ENCODE data around the gene ACAD11. TPM values are rescaled to one million over a fixed set of nuclear protein-coding genes. Genes with fewer than 3 reads are reported as not detected.

The ACAD11 gene
- polyA plus RNA-seq, 4 donors: 4.9 to 55.0 (median 42.2) TPM

GRCh38 chr3:132553826-132554225 is 105.8 kb downstream of the ACAD11 start:
- Histone ChIP-seq H3K27ac (ENCODE audit: low read depth in 1 of 3, low read length in 2 of 3) (no peak overlapping the region), H3K27me3 (ENCODE audit: control insufficient read depth in 3 of 3, insufficient read depth in 3 of 3, low read length in 3 of 3) (no peaks in the 10 kb centered on the region), H3K4me3 (ENCODE audit: low read depth in 1 of 3, low read length in 3 of 3) (no peak overlapping the region), H3K4me1 (ENCODE audit: control insufficient read depth in 3 of 3, insufficient read depth in 2 of 3, low read depth in 1 of 3, low read length in 2 of 3) (peaks cover 0 to 3% (median 0%) of the 10 kb centered on the region in 3 donors), H3K9me3 (ENCODE audit: control insufficient read depth in 2 of 2, insufficient read depth in 1 of 2, low read depth in 1 of 2, low read length in 1 of 2) (no peaks in the 10 kb centered on the region), H3K36me3 (ENCODE audit: control insufficient read depth in 3 of 3, insufficient read depth in 2 of 3, low read depth in 1 of 3, low read length in 3 of 3) (peaks cover 0 to 12% (median 5%) of the 10 kb centered on the region in 3 donors)
- DNase-seq: no peak
- no peak for FAIRE-seq
- WGBS, 3 donors: 80 to 90% (median 85%) methylated on average over 6 of the region's 6 CpGs

DNA sequence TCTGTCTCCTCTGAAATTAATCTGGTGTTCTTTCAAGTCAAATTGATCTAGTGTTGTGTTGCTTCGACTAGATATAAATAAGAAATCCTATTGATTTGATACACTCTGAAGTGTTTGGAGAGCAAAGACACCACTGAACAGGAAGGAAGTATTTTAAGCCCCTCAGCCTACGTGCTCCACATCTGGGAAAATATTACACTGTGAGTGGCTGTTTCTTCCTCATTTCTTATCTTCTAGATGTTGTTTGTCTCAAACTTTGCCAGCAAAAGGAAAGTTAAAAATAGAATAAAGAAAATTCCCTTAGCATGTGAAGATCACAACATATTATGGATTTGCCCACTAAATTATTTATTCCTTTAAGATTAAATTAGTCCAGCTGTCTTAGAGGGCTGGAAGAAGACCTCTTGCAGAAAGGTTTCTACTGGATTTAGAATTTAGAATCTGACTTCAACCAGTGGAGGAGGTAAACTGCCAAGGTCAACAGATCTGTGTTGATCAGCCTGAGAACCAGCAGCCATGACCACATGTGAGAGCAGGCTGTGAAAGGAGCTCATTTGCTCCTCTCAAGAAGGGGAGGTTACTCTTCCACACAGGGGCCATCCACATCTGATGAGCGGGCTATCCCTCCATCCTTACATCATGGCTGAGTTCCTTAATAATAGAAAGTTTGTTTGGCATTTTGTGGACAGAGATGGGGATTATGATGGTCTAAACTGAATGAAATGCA is 108.9 kb downstream of the ACAD11 start:
- Histone ChIP-seq H3K4me3 (ENCODE audit: low read depth in 1 of 3, low read length in 3 of 3) (no peak overlapping the region), H3K4me1 (ENCODE audit: control insufficient read depth in 3 of 3, insufficient read depth in 2 of 3, low read depth in 1 of 3, low read length in 2 of 3) (peaks cover 0 to 3% (median 0%) of the 10 kb centered on the region in 3 donors), H3K9me3 (ENCODE audit: control insufficient read depth in 2 of 2, insufficient read depth in 1 of 2, low read depth in 1 of 2, low read length in 1 of 2) (peaks cover 0 to 6% of the 10 kb centered on the region in 2 donors), H3K36me3 (ENCODE audit: control insufficient read depth in 3 of 3, insufficient read depth in 2 of 3, low read depth in 1 of 3, low read length in 3 of 3) (peaks cover 0 to 2% (median 0%) of the 10 kb centered on the region in 3 donors), H3K27ac (ENCODE audit: low read depth in 1 of 3, low read length in 2 of 3) (no peak overlapping the region), H3K27me3 (ENCODE audit: control insufficient read depth in 3 of 3, insufficient read depth in 3 of 3, low read length in 3 of 3) (no peaks in the 10 kb centered on the region)
- DNase-seq (no peak), FAIRE-seq (no peak)
- WGBS, 3 donors: 65 to 73% (median 70%) methylated on average over 3 of the region's 3 CpGs

GRCh38 chr3:132549890-132550578 is 109.6 kb downstream of the ACAD11 start:
- FAIRE-seq (no peak), DNase-seq (no peak)
- no peak overlapping the region for H3K27ac ChIP-seq (ENCODE audit: low read depth in 1 of 3, low read length in 2 of 3)
- no peaks in the 10 kb centered on the region for H3K27me3 ChIP-seq (ENCODE audit: control insufficient read depth in 3 of 3, insufficient read depth in 3 of 3, low read length in 3 of 3)
- peaks cover 0 to 3% (median 0%) of the 10 kb centered on the region in 3 donors for H3K4me1 ChIP-seq (ENCODE audit: control insufficient read depth in 3 of 3, insufficient read depth in 2 of 3, low read depth in 1 of 3, low read length in 2 of 3)
- H3K9me3 ChIP-seq (ENCODE audit: control insufficient read depth in 2 of 2, insufficient read depth in 1 of 2, low read depth in 1 of 2, low read length in 1 of 2): peaks cover 0 to 6% of the 10 kb centered on the region in 2 donors
- no peaks in the 10 kb centered on the region for H3K36me3 ChIP-seq (ENCODE audit: control insufficient read depth in 3 of 3, insufficient read depth in 2 of 3, low read depth in 1 of 3, low read length in 3 of 3)
- H3K4me3 ChIP-seq (ENCODE audit: low read depth in 1 of 3, low read length in 3 of 3): no peak overlapping the region

DNA sequence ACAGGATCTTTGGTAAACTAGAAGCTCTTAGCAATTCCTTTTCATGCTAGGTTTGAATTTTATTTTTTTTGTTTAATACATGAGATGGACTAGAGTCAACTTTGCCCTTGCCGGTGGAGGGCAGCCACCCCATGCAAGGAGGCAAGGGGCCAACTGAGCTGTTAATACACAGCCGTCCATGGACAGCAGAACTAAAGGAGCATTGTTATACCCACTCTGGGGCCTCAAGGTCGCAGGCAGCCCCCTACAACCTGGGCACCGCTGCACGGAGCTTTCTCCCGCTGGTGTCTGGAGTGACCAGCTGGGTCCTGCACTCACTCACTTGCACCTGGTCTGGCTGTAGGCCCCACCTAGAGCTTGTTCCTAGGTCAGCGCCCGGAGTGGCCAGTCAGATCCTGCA is 110.4 kb downstream of the ACAD11 start:
- no peak overlapping the region for H3K27ac ChIP-seq (ENCODE audit: low read depth in 1 of 3, low read length in 2 of 3)
- H3K9me3 ChIP-seq (ENCODE audit: control insufficient read depth in 2 of 2, insufficient read depth in 1 of 2, low read depth in 1 of 2, low read length in 1 of 2): peaks cover 0 to 6% of the 10 kb centered on the region in 2 donors
- FAIRE-seq: no peak
- no peak overlapping the region for H3K4me3 ChIP-seq (ENCODE audit: low read depth in 1 of 3, low read length in 3 of 3)
- no peak for DNase-seq
- no peaks in the 10 kb centered on the region for H3K27me3 ChIP-seq (ENCODE audit: control insufficient read depth in 3 of 3, insufficient read depth in 3 of 3, low read length in 3 of 3)
- H3K36me3 ChIP-seq (ENCODE audit: control insufficient read depth in 3 of 3, insufficient read depth in 2 of 3, low read depth in 1 of 3, low read length in 3 of 3): no peaks in the 10 kb centered on the region
- WGBS, 3 donors: 86 to 94% (median 92%) methylated on average over 8 of the region's 8 CpGs
- H3K4me1 ChIP-seq (ENCODE audit: control insufficient read depth in 3 of 3, insufficient read depth in 2 of 3, low read depth in 1 of 3, low read length in 2 of 3): peaks cover 0 to 3% (median 0%) of the 10 kb centered on the region in 3 donors

DNA sequence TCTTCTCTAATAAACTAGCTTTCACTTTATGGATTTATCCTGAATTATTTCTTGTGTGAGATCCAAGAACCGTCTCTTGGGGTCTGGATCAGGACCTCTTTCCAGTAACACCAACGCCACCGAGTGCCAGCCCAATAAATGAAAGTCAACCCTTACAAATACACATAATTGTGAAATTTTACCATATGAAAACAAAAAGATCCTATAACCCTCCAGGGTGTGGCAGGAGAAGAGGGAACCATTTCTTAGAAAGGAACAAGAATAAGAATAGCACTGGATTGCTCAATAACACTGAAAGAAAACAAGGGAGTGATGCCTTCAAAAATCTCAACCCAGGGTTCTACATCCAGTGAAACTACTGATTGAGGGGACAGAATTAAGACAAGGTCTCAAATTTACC is 114.1 kb downstream of the ACAD11 start:
- FAIRE-seq: no peak
- Histone ChIP-seq H3K27ac (ENCODE audit: low read depth in 1 of 3, low read length in 2 of 3) (no peak overlapping the region), H3K4me3 (ENCODE audit: low read depth in 1 of 3, low read length in 3 of 3) (no peak overlapping the region), H3K4me1 (ENCODE audit: control insufficient read depth in 3 of 3, insufficient read depth in 2 of 3, low read depth in 1 of 3, low read length in 2 of 3) (peaks cover 0 to 3% (median 0%) of the 10 kb centered on the region in 3 donors), H3K9me3 (ENCODE audit: control insufficient read depth in 2 of 2, insufficient read depth in 1 of 2, low read depth in 1 of 2, low read length in 1 of 2) (peaks cover 0 to 6% of the 10 kb centered on the region in 2 donors), H3K27me3 (ENCODE audit: control insufficient read depth in 3 of 3, insufficient read depth in 3 of 3, low read length in 3 of 3) (no peaks in the 10 kb centered on the region), H3K36me3 (ENCODE audit: control insufficient read depth in 3 of 3, insufficient read depth in 2 of 3, low read depth in 1 of 3, low read length in 3 of 3) (peaks cover 0 to 8% (median 1%) of the 10 kb centered on the region in 3 donors)
- WGBS, 3 donors: 83 to 94% (median 89%) methylated on average over 3 of the region's 3 CpGs
- DNase-seq: no peak

DNA sequence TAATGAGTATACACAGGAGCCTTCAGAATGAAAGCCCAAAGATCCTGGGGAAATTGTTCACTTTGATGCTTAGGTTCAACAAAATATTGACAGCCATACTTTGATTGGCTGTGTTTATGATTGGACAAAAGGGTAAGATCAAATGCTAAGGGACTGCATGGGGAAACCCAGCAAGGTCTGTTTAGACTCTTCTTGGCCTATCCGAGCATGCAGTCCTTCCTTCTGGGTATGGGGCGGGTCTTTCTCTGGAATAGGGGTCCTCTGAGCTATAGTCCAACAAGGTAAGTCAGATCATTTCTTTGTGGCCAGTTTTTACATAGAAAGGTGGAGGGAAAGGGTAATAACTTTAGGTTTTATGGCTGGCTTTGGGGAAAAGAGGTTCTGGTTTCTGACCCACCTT is 115.5 kb downstream of the ACAD11 start:
- FAIRE-seq (no peak), DNase-seq (no peak)
- H3K27me3 ChIP-seq (ENCODE audit: control insufficient read depth in 3 of 3, insufficient read depth in 3 of 3, low read length in 3 of 3): no peaks in the 10 kb centered on the region
- H3K36me3 ChIP-seq (ENCODE audit: control insufficient read depth in 3 of 3, insufficient read depth in 2 of 3, low read depth in 1 of 3, low read length in 3 of 3): peaks cover 0 to 13% (median 7%) of the 10 kb centered on the region in 3 donors
- H3K27ac ChIP-seq (ENCODE audit: low read depth in 1 of 3, low read length in 2 of 3): no peak overlapping the region
- WGBS, 3 donors: 89 to 98% (median 92%) methylated on average over 2 of the region's 2 CpGs
- H3K9me3 ChIP-seq (ENCODE audit: control insufficient read depth in 2 of 2, insufficient read depth in 1 of 2, low read depth in 1 of 2, low read length in 1 of 2): peaks cover 0 to 6% of the 10 kb centered on the region in 2 donors
- no peaks in the 10 kb centered on the region for H3K4me1 ChIP-seq (ENCODE audit: control insufficient read depth in 3 of 3, insufficient read depth in 2 of 3, low read depth in 1 of 3, low read length in 2 of 3)
- H3K4me3 ChIP-seq (ENCODE audit: low read depth in 1 of 3, low read length in 3 of 3): no peak overlapping the region

DNA sequence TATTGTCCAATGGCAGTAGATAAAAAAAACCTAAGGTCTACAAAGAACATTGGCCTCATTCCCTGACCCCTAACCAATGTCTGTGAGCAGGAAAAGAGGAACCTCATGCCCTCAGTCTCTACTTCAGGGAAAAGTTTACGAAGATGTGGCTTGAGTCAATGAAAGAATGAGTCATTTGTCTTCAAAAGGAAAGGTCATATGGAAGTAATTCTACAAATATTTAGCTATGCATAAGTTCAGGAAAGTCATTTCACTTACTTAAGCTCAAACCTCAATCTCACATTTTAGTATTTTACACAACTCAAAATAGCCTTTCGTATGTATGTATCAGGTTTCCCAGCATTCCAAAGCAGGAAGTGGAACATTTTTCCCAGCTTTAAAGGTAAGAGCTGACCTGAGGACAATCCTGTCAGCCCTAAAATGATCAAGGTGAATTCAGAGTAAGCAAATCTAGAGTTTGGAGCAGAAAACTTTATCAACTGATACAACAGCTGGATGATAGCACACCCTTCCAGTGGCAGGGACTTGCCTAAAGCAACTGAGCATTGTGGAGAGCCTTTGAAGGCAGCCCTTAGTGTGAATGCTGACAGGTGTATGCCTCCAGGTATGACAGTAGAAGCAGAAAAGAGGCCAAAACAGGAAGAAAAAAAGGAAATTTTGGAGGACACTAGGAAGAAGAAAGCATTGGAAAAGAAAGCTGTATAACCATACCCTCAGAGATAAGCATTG is 116.4 kb downstream of the ACAD11 start:
- Histone ChIP-seq H3K27me3 (ENCODE audit: control insufficient read depth in 3 of 3, insufficient read depth in 3 of 3, low read length in 3 of 3) (no peaks in the 10 kb centered on the region), H3K9me3 (ENCODE audit: control insufficient read depth in 2 of 2, insufficient read depth in 1 of 2, low read depth in 1 of 2, low read length in 1 of 2) (peaks cover 0 to 6% of the 10 kb centered on the region in 2 donors), H3K27ac (ENCODE audit: low read depth in 1 of 3, low read length in 2 of 3) (peak overlapping the region in 1 of 3 donors; percentile 7), H3K36me3 (ENCODE audit: control insufficient read depth in 3 of 3, insufficient read depth in 2 of 3, low read depth in 1 of 3, low read length in 3 of 3) (peaks cover 0 to 13% (median 7%) of the 10 kb centered on the region in 3 donors), H3K4me1 (ENCODE audit: control insufficient read depth in 3 of 3, insufficient read depth in 2 of 3, low read depth in 1 of 3, low read length in 2 of 3) (peaks cover 0 to 4% (median 0%) of the 10 kb centered on the region in 3 donors), H3K4me3 (ENCODE audit: low read depth in 1 of 3, low read length in 3 of 3) (no peak overlapping the region)
- 59 to 75% (median 60%) methylated on average over 2 of the region's 2 CpGs for WGBS, 3 donors
- DNase-seq (peak; percentile 6 to 14), FAIRE-seq (no peak)

- H3K27me3 ChIP-seq (ENCODE audit: control insufficient read depth in 3 of 3, insufficient read depth in 3 of 3, low read length in 3 of 3): no peaks in the 10 kb centered on the region
- no peak overlapping the region for H3K27ac ChIP-seq (ENCODE audit: low read depth in 1 of 3, low read length in 2 of 3)
- peaks cover 0 to 13% (median 7%) of the 10 kb centered on the region in 3 donors for H3K36me3 ChIP-seq (ENCODE audit: control insufficient read depth in 3 of 3, insufficient read depth in 2 of 3, low read depth in 1 of 3, low read length in 3 of 3)
- DNase-seq (no peak), FAIRE-seq (no peak)
- H3K4me3 ChIP-seq (ENCODE audit: low read depth in 1 of 3, low read length in 3 of 3): no peak overlapping the region
- H3K4me1 ChIP-seq (ENCODE audit: control insufficient read depth in 3 of 3, insufficient read depth in 2 of 3, low read depth in 1 of 3, low read length in 2 of 3): peaks cover 0 to 4% (median 0%) of the 10 kb centered on the region in 3 donors
- WGBS, 3 donors: 56 to 68% (median 64%) methylated on average over 2 of the region's 2 CpGs
- peaks cover 0 to under 1% of the 10 kb centered on the region in 2 donors for H3K9me3 ChIP-seq (ENCODE audit: control insufficient read depth in 2 of 2, insufficient read depth in 1 of 2, low read depth in 1 of 2, low read length in 1 of 2)
These were observed 117.0 kb downstream of the ACAD11 start for GRCh38 chr3:132542577-132542976.

All from small intestine (tissue), 7 donors.